Activated naive CD4-positive, alpha-beta T cell treated with Interleukin-2 at 50 U/mL for 16 hours (primary cell): Measurements from ENCODE around the gene MOGAT1.
A peak's percentile ranks its signal among the peaks of the same experiment; 100 is the strongest.
"Not testable (repeated sequence)": the region's sequence is repeated elsewhere in the genome, so short reads cannot be mapped to it uniquely, and the experiment has no call there.

Experiments used
- DNase-seq: peaks from one replicate; pipeline ENCODE4 v3.0.0-alpha.2; 2020

Gene MOGAT1

DNA sequence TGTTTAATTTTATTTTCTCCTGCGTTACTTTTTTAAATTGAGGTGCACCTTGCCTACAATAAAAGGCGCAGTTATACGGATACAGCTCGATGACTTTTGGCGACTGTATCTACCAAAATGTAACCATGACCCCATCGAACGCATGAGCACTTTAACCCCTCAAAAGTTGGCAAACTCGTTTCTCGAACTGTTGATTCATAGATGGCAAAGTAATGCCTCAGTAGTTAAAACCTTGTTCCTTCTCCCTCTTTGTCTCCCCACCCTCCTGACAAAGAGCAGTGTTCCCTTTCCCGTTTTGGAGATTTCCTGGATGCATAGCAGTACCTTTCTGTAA, 577 bp downstream of the MOGAT1 start:
- no peak for DNase-seq

DNA sequence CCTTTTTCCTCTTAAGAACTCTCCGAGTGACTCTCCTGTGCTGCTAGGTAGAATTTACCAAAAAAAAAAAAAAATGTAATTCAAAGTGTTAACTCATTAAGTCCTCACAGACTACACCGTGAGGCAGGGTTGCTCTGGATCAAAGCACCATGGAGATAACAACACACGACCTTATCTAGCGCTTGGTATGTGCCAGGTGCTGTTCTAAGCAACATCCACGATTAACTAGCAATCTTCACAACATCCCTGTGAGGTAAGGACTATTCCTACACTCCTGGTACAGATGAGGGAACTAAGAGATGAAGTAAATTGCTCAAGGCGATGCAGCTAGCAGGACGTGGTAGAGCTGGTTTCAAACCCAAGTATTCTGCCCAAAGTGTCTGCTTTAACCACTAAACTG, 1.8 kb downstream of the MOGAT1 start:
- no peak for DNase-seq

DNA sequence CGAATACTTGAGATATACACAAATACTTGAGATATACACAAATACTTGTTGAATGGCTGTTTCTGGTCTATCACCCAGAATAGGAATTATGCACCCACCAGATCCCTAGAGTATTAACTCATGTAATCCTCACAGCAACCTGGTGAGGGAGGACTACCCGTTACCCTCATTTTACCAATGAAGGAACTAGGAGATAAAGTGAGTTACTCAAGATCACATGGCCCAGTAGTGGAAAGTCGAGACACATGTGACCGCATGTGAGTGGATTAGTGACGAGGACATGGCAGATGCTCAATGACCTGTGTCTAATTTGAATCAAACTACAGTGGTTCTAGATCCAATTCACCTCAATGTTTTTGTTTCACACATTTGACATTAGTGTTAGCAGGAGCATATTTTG, 2.4 kb downstream of the MOGAT1 start:
- DNase-seq, result no peak

DNA sequence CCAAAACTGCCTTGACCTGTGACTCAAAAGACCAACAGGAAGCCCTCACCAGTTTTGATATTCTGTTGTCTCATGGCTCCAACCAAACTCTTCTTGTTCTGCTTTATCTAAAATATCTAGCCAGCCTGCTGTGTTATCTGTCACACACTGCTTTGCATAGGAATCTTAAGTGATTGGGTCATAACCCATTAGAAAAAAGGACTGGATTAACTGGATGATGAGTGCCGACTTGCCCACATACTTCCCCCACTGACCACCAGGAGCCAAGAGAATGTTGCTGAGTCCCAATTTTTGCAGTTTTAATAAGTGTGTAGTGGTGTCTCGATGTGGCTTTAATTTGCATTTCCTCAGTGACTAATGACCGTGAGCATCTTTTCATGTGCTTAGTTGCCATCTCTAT, 6.5 kb downstream of the MOGAT1 start:
- no peak for DNase-seq

DNA sequence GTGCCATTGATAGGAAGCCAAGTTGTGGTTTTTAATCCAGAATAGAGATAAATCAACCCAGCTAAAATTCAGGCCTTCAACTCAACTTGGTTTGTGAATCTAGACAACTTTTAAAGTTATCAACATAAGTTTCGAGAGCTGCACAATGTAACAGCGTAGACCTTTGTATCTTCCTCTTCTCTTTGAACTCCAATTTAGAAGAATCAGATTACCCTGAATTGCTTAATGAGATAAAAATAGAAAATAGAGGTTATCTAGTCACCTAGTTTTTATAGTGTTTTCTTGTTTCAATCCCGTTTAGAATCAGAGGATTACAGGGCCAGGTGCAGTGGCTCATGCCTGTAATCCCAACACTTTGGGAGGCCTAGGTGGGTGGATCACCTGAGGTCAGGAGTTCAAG, 12.3 kb downstream of the MOGAT1 start:
- no peak for DNase-seq

DNA sequence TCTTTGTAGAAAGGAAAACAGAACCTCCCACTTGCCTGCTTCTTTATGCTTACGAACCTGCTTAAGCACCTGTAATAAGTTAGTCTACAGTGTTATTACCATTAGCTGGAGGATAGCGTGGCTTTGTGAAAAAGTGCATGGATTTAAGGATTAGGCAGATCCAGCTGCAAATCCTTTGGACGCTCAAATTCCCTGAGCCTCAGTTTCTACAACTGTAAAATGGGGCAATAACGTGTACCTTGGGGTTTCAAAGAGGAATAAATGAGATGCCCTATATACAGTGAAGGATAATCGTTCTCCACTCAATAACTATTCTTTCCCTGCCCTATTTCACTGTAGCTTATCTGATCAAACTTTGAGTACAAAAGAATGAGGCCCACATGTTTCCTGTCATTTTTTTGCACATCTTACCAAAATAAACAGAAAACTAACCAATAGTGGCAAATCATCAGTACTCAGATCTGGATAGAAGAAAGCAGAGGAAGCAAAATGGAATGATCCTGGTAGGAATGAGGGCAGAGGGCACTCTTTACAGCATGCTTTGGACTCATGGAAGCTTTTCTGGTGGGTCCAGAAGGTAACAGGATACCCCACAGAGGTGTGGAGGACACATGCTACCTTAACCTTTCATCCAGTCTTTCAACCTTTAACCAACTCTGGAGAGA, 14.8 kb downstream of the MOGAT1 start:
- DNase-seq, result no peak

DNA sequence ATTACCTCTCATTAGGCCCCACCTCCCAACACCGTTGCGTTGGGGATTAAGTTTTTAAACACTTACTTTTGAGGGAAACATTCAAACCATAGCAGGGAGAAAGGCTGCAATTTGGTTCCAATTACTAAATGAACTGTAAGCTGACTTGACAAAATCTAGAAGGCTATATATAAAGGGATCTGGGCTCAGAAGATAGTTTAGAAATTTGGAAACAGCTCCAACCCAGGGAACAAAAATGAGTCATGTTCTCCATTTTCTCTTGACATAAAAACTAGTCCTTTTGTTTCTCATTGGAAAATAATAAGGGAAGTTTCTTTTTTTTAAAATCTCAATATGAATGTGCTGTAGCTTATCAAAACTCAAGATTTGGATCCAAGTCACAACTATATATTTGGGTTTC, 17.5 kb downstream of the MOGAT1 start:
- no peak for DNase-seq

DNA sequence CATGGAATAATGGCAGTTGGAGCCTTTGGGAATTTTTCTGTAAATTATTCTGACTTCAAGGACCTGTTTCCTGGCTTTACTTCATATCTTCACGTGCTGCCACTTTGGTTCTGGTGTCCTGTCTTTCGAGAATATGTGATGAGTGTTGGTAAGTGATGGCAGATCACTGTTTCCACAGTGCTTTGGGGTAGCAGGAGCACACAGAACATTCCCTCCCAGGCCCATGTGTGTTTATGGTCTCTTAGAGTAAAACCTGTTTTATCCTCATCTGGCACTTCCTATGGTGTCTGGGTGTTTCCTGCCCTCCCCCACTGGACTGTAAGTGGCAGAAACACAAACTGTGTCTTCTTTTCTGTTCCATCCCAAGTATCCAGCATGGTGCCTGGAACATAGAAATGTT, 17.9 kb downstream of the MOGAT1 start:
- DNase-seq, result no peak

DNA sequence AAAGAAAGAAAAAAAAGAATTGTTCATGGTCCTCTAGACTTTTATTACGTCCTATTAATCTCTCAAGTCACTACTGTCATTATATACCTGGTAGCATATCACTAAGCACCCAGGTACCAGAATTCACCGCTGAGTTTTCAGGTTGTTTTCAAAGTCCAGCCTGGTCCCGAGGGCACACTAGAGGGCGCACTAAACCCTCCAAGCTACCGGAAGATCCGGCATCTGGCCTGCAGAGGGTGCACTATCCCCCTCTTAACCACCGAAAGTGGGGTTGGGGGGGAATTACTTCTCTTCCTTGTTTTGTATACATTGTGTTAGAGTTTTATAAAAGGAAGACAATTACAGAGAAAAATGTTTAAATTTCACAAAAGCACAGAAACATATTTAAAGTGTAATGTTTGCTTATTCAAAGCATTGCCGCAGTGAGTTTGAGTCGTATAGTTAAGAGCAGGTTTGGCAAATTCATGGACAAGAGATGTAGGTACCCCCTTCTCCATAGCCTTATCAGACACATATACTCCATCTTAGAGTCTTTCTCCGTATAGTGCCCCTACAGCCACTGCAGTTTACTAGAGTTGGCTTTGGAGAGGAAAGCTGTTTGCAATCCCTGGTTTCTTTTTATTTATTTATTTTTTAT, 19.2 kb downstream of the MOGAT1 start:
- peak; percentile 69 for DNase-seq

DNA sequence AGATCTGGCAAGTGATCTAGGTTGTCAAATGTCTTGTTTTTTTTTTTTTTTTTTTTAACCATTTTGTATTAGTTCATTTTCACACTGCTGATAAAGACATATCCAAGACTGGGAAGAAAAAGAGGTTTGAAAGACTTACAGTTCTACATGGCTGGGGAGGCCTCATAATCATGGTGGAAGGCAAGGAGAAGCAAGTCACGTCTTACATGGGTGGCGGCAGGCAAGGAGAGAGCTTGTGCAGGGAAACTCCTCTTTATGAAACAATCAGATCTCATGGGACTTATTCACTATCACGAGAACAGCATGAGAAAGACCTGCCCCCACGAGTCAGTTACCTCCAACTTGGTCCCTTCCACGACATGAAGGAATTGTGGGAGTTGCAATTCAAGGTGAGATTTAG, 22.0 kb downstream of the MOGAT1 start:
- DNase-seq, result not testable (repeated sequence)

DNA sequence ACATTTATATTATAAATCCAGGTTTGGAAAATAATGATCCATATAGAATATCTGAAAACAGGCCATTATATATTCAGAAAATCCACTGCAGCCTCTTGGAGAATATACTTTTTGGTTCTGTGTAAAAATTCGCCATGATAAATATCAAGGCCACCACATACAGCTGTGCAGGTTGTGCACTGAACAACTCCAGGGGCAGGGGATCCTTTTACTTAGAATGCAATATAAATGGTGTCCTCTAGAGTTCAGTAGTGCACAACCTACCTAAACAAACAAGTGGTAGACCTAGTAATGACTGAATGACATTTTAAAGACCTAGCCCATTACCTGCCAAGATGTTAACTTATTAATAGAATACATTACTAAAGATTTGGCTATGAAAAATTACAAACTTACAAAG, 22.4 kb downstream of the MOGAT1 start:
- no peak for DNase-seq

DNA sequence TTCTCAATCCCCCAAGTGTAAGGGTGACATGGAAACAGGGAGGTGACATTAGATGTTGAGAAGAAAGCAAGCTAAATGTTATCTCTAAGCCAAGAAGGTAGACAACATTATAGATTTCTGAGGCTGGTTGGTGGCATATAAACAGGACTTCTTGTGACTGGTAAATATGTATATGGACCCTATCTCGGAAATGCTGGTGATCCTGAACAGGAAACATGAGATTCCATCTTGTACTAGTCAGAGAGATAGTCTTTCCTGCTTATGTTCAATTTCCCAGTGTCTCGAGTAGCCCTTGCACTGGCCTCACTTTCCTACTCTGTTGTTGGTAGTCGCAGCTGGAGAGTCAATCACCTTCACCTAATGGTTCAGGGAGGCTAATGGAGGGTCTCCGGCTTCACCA, 26.8 kb downstream of the MOGAT1 start:
- no peak for DNase-seq

DNA sequence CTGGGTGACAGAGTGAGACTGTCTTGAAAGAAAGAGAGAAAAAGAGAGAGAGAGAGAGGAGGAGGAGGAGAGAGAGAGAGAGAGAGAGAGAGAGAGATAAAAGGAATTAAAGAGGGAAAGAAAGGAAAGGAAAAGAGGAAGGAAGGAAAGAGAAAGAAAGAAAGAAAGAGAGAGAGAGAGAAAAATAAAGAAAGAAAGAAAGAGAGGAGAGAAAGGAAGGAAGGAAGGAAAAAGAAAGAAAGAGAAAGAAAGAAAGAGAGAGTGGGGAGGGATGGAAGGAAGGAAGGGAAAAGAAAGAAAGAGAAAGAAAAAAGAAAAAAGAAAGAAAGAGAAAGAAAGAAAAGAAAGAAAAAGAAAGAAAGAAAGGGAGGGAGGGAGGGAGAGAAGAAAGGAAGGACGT, 29.8 kb downstream of the MOGAT1 start:
- no peak for DNase-seq

DNA sequence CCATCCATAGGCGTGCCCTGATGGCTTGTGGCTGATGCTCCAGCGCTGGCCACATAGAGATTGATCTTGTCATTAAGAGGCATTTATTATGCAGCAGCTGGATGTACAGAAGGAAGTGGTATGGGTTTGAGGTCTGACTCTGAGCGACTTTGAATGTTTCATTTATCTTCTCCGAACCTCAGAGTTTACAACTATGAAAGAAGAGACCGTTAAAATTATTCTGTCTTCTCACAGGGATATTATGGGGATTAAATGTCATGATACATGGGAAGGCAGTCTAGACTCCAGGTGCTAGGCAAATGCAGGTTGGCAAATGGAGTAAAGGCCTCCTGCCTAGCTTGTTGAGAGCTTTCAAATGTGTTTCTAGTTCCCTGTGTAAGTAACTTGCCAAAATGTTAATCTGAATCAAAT, 30.3 kb downstream of the MOGAT1 start:
- DNase-seq, result no peak

DNA sequence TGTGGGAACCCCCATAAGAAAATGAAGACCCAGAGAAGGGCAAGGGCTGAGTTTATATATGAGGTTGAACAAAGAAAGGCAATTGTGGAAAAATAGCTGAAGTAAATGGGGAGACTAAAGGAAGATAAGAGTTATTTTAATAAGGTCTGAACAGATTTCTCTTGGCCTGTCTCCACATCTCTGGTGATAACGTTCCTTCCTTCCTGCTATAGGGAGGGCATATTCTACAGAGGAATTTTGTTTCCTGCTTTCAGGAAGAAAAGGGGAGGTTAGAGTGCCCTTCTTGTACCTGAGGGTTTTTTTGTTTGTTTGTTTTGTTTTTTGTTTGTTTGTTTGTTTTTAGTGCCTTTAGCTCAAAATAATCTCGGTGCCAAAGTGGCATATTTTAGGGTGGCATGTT, 31.6 kb downstream of the MOGAT1 start:
- no peak for DNase-seq

DNA sequence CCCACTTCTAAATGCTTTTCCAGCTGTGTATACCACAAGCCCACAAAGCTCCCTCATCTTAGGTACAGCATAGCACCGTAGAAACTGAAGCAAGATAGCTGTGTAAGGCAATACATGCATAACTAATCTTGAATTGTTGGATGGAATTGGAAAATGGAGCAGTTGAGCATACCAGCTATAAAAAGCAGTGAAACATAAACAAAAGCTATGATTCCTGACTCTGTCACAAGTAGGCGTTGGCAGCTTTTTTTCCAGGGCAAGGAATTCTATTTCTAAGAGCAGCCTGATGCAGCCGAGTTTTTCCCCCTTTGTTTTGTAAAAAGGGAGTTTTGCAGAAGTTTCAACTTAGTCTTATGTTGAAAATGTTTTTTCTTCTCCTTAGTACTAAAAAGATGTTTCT, 32.4 kb downstream of the MOGAT1 start:
- no peak for DNase-seq

DNA sequence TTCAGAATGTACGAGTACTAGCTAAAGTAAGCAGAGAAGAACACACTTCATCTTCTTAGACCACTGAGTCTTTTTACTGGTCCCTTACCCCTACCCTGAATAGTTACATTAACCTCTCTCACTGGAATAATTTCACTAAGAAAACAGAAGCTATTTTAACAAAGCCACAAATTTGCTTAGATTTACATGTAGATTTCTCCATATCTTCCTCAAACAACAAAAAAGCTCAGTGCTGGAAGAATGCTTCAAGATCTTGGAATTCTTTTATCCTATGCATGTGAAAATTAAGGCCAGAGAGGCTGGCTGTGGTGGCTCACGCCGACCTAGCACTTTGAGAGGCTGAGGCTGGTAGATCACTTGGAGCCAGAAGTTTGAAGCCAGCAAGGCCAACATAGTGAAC, 35.2 kb downstream of the MOGAT1 start:
- DNase-seq, result no peak

DNA sequence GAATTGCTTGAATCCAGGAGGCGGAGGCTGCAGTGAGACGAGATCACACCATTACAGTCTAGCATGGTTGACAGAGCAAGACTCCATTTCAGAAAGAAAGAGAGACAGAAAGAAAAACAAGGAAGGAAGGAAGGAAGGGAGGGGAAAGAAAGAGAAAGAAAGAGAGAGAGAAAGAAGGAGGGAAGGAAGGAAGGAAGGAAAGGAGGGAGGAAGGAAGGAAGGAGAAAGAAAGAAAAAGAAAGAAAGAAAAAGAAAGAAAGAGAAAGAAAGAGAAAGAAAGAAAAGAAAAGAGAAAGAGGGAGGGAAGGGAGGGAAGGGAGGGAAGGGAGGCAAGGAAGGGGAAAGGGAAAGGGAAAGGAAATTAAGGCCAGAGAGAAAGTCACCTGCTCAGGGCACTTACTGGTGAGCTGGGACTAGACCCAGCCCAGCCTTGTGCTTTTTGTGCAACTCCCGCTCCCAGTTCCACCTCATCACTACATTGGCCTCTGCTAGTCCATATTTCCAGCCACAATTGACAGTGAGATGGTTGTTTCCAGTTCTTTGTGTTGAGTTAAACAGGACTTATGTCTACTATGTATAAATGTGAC, 35.7 kb downstream of the MOGAT1 start:
- no peak for DNase-seq

DNA sequence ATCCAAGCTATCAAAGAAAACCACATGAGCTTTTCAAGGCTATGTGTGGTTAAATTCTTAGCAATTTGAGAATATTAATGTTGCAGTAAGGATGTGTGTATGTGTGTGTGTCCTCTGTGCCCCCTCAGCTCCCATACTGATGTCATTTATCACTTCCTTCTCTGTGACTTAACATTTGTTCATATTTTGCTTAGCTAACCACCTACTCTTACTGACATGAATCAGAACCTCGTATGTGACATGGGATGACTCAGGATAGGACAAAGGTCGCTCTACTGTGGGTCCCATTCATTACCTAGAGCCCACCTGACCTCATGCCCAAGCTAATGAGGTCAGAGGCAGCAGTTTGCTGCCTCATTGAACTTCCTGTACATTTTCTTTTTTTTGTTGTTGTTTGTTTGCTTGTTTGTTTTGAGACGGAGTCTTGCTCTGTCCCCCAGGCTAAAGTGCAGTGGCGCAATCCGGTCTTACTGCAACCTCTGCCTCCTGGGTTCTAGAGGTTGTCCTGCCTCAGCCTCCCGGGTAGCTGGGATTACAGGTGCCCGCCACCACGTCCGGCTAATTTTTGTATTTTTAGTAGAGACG, 36.3 kb downstream of the MOGAT1 start:
- no peak for DNase-seq

DNA sequence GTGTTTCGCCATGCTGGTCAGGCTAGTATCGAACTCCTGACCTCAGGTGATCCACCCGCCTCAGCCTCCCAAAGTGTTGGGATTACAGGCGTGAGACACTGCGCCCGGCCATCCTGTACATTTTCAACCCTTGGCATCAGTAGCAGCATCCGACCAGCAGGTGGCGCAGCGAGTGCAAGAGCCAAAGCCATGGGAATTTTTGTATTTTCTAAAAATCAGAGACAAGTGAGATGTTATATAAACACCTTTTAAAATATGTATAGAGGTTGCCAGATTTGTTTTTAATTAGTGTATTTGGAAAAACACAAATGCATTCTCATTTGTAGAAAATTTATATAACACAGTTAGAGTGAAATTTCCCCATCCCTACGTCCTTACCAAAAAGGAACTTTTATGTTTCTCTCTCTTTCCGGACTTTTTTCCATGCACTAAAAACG, 36.8 kb downstream of the MOGAT1 start:
- peak; percentile 79 for DNase-seq

DNA sequence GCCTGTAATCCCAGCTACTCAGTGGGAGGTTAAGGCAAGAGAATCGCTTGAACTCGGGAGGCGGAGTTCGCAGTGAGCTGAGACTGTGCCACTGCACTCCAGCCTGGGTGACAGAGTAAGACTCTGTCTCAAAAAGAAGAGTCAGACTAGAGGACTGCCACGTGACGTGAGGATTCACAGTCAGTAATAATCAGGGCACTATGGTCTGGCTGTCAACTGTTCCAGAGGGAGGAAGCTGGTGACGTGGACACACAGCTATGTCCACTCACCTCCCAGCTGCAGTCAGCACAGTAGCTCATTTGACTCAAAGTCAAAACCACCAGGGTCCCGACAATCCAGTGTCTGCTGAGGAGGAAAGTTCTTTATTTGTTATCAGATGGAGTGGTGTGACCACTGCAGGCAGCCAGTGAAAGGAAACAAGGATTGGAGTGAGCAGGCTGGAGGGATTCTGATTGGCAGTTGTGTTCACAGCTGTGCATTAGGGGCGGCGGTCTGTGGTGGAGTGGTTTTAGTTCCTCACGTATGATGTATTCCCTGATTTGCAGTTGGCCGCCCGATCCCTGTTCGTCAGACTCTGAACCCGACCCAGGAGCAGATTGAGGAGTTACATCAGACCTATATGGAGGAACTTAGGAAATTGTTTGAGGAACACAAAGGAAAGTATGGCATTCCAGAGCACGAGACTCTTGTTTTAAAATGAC, 37.9 kb downstream of the MOGAT1 start:
- DNase-seq, result no peak

DNA sequence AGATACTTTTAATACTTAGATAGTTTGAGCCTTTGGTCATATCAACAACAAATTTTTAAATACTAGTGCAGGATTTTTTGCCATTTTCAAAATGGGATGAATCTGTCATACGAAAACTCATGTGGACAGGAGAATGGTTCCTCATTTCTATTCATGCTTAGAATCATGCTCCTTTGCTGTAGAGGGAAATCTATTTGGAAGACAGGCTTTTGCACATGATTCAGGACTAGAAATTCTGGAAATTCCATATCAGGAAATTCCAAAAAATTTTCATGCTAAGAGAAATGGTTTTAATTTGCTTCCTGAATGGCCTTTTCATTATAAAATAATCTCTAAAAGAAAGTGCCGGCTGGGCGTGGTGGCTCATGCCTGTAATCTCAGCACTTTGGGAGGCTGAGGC, 39.3 kb downstream of the MOGAT1 start:
- DNase-seq, result no peak

DNA sequence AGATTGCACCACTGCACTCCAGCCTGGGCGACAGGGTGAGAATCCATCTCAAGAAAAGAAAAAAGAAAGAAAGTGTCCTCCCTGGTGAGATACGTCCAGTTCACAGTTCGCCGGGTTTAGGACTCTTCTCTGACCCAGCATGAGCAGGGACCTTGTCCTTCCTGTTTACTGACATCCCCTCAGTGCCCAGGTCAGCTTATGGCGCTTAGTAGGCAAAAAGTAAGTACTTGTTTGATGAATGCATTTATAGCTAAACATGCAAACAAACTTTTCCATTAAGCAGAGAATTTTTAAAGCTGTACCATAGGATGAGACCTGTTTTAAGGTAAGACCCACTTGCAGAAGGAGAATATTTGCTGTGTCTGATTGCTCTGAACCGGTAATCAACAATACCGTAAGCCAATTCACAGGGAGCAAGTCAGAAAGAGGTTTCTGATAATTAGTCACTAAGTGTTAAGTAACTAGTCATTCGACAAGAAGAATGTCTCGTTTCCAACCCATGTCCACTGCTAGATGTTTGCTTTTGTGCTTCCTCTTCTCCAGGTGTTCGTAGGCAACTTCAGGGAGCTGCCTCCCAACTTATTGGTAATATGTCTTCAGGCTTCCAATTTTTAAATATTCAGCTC, 40.0 kb downstream of the MOGAT1 start:
- no peak for DNase-seq
